Mammary epithelial cell (primary cell): ENCODE measurements around the gene DCST2.

Experiments used
- EZH2 ChIP-seq: IDR thresholded peaks from 2 replicates; pipeline ENCODE4 v1.6.1; 2012; ENCODE audit warnings: low read length, inconsistent platforms, borderline replicate concordance
- TF ChIP-seq, protein P1 (sequence below), 2 donors: IDR thresholded peaks in 1 of 2; conservative IDR thresholded peaks in 1 of 2; 2 replicates each; pipeline ENCODE4 v1.5.1; 2011 to 2012; ENCODE audit warnings: inconsistent platforms in 2 of 2, low read length in 2 of 2, mild to moderate bottlenecking in 2 of 2, control low read depth in 1 of 2, low read depth in 1 of 2; ENCODE audit not compliant: insufficient read depth in 1 of 2; ENCODE audit errors: extremely low read depth in 1 of 2

DNA sequence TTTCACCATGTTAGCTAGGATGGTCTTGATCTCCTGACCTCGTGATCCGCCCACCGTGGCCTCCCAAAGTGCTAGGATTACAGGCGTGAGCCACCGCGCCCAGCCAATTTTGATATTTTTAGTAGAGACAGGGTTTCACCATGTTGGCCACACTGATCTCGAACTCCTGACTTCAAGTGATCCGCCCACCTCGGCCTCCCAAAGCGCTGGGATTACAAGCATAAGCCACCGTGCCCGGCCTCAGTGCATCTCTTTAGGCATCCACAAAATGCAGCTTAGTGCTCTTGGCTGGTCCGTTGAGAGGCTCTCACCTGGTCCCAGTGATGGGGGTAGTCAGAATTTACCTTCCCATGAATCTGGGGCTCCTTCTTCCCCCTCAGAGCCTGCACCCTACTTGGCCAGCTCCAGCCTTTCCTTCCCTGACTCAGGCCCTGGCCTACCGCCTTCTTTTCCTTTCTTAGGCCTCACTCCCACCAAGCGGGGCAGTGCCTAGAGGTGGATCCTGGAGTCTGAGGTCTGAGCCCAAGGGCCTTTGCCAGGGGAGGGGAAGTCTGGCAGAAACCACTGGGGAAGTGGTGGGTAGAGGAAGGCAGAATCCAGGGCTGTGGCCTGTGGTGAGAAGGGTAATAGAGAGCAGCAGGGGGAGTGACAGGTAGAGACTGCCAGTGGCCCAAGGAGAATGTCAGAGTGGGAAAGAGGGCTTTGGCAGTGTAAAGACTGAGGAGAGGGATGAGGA is 36.4 kb downstream of the DCST2 start:
- TF ChIP-seq, protein P1, sequence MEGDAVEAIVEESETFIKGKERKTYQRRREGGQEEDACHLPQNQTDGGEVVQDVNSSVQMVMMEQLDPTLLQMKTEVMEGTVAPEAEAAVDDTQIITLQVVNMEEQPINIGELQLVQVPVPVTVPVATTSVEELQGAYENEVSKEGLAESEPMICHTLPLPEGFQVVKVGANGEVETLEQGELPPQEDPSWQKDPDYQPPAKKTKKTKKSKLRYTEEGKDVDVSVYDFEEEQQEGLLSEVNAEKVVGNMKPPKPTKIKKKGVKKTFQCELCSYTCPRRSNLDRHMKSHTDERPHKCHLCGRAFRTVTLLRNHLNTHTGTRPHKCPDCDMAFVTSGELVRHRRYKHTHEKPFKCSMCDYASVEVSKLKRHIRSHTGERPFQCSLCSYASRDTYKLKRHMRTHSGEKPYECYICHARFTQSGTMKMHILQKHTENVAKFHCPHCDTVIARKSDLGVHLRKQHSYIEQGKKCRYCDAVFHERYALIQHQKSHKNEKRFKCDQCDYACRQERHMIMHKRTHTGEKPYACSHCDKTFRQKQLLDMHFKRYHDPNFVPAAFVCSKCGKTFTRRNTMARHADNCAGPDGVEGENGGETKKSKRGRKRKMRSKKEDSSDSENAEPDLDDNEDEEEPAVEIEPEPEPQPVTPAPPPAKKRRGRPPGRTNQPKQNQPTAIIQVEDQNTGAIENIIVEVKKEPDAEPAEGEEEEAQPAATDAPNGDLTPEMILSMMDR (conservative IDR thresholded peaks at IDR 0.05 in 1 of 2, IDR thresholded peaks at IDR 0.05 in 1 of 2; ENCODE audit: extremely low read depth in 1 of 2, insufficient read depth in 1 of 2, low read depth in 1 of 2, low read length in 2 of 2) = no peak
- TF ChIP-seq EZH2 = no peak
